ENCODE data around the gene MEIKIN.

Gene MEIKIN

DNA sequence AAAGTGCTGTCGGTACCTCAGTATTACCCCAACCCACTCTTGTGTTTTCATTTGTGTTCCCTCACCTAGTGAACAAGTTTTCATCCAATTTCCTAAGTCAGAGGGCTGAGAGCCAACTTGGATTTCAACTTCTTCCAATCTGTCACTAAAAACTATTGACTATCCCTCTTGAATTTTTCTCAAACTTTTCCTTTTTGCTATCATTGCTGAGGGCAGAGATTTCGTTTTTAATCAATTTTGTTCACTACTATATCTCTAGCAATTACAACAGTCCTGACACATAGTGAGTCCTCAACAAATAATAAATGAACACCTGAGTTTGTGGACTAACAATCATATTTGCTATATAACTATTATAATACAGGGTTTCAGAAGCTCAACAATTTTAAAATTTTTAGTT is 29.0 kb downstream of the MEIKIN start:
- TF ChIP-seq TCF12 (IDR thresholded peaks at IDR 0.05; ENCODE audit: low read depth) (no peak), TEAD4 (IDR thresholded peaks at IDR 0.05) (no peak), TAF1 (IDR thresholded peaks at IDR 0.05; ENCODE audit: low read depth) (no peak), RAD21 (IDR thresholded peaks at IDR 0.05; ENCODE audit: low read depth) (no peak), CEBPB (IDR thresholded peaks at IDR 0.05) (no peak), ZBTB7A (IDR thresholded peaks at IDR 0.05; ENCODE audit: low read depth) (no peak)
- TF ChIP-seq, protein P1, sequence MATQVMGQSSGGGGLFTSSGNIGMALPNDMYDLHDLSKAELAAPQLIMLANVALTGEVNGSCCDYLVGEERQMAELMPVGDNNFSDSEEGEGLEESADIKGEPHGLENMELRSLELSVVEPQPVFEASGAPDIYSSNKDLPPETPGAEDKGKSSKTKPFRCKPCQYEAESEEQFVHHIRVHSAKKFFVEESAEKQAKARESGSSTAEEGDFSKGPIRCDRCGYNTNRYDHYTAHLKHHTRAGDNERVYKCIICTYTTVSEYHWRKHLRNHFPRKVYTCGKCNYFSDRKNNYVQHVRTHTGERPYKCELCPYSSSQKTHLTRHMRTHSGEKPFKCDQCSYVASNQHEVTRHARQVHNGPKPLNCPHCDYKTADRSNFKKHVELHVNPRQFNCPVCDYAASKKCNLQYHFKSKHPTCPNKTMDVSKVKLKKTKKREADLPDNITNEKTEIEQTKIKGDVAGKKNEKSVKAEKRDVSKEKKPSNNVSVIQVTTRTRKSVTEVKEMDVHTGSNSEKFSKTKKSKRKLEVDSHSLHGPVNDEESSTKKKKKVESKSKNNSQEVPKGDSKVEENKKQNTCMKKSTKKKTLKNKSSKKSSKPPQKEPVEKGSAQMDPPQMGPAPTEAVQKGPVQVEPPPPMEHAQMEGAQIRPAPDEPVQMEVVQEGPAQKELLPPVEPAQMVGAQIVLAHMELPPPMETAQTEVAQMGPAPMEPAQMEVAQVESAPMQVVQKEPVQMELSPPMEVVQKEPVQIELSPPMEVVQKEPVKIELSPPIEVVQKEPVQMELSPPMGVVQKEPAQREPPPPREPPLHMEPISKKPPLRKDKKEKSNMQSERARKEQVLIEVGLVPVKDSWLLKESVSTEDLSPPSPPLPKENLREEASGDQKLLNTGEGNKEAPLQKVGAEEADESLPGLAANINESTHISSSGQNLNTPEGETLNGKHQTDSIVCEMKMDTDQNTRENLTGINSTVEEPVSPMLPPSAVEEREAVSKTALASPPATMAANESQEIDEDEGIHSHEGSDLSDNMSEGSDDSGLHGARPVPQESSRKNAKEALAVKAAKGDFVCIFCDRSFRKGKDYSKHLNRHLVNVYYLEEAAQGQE (IDR thresholded peaks at IDR 0.05; ENCODE audit: low read depth), result no peak
- TF ChIP-seq, protein P2, sequence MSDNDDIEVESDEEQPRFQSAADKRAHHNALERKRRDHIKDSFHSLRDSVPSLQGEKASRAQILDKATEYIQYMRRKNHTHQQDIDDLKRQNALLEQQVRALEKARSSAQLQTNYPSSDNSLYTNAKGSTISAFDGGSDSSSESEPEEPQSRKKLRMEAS (IDR thresholded peaks at IDR 0.05), result no peak

DNA sequence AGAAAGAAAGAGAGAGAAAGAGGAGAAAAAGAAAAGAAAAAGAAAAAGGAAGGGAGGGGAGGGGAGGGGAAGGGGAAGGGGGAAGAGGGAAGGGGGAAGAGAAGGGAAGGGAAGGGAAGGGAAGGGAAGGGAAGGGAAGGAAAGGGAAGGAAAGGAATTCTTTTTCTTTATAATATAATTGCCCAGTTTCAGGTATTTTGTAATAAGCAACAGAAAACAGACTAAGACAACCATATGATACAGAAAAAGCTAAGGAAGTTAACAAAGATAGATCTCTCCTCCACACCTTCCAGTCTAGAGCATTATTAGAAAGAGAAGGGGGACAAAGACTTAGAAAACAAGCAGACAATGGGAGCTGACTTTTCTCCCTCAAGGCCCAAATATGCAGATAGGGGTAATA is 31.0 kb downstream of the MEIKIN start:
- TF ChIP-seq YY1 (IDR thresholded peaks at IDR 0.05; ENCODE audit: low read depth) (no peak), TAF1 (IDR thresholded peaks at IDR 0.05; ENCODE audit: low read depth) (no peak), CEBPB (IDR thresholded peaks at IDR 0.05) (no peak), TCF12 (IDR thresholded peaks at IDR 0.05; ENCODE audit: low read depth) (no peak), CREB1 (IDR thresholded peaks at IDR 0.05; ENCODE audit: low read depth) (no peak), EP300 (IDR thresholded peaks at IDR 0.05; ENCODE audit: borderline replicate concordance) (no peak), ZBTB7A (IDR thresholded peaks at IDR 0.05; ENCODE audit: low read depth) (no peak), NFIC (IDR thresholded peaks at IDR 0.05) (no peak), TEAD4 (IDR thresholded peaks at IDR 0.05) (no peak), FOXM1 (IDR thresholded peaks at IDR 0.05; ENCODE audit: borderline replicate concordance, low read depth) (no peak), EGR1 (IDR thresholded peaks at IDR 0.05) (no peak), RAD21 (IDR thresholded peaks at IDR 0.05; ENCODE audit: low read depth) (no peak)
- TF ChIP-seq, protein P1 (IDR thresholded peaks at IDR 0.05; ENCODE audit: low read depth), result no peak
- TF ChIP-seq, protein P3, sequence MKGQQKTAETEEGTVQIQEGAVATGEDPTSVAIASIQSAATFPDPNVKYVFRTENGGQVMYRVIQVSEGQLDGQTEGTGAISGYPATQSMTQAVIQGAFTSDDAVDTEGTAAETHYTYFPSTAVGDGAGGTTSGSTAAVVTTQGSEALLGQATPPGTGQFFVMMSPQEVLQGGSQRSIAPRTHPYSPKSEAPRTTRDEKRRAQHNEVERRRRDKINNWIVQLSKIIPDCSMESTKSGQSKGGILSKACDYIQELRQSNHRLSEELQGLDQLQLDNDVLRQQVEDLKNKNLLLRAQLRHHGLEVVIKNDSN (IDR thresholded peaks at IDR 0.05), result no peak
- TF ChIP-seq, protein P2 (IDR thresholded peaks at IDR 0.05), result no peak

DNA sequence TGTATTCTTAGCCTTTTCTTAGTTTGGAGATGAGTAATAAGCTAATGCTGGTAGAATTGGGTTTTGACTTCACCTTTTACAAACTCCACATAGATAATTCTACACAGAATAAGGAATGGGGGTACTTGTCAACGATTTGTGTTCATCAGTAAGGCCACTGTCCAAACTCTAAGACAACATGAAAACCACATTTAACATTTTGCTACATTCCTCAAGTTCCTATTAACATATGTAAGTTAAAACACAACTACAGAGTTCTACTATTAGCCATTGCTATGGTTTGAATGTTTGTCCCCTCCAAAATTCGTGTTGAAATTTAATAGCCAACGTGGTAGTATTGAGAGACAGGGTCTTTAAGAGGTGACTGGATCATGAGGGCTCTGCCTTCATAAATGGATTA is 31.9 kb downstream of the MEIKIN start:
- TF ChIP-seq TEAD4 (IDR thresholded peaks at IDR 0.05), result no peak
- TF ChIP-seq, protein P1 (IDR thresholded peaks at IDR 0.05; ENCODE audit: low read depth), result no peak
- TF ChIP-seq NFIC (IDR thresholded peaks at IDR 0.05), result no peak
- TF ChIP-seq ZBTB7A (IDR thresholded peaks at IDR 0.05; ENCODE audit: low read depth), result no peak
- TF ChIP-seq FOXM1 (IDR thresholded peaks at IDR 0.05; ENCODE audit: borderline replicate concordance, low read depth), result no peak
- TF ChIP-seq, protein P2 (IDR thresholded peaks at IDR 0.05), result no peak
- no peak for TF ChIP-seq TCF12 (IDR thresholded peaks at IDR 0.05; ENCODE audit: low read depth)
- no peak for TF ChIP-seq EP300 (IDR thresholded peaks at IDR 0.05; ENCODE audit: borderline replicate concordance)
- TF ChIP-seq CEBPB (IDR thresholded peaks at IDR 0.05), result no peak
- TF ChIP-seq, protein P3 (IDR thresholded peaks at IDR 0.05), result no peak
- TF ChIP-seq EGR1 (IDR thresholded peaks at IDR 0.05), result no peak
- TF ChIP-seq YY1 (IDR thresholded peaks at IDR 0.05; ENCODE audit: low read depth), result no peak
- no peak for TF ChIP-seq RAD21 (IDR thresholded peaks at IDR 0.05; ENCODE audit: low read depth)
- TF ChIP-seq CREB1 (IDR thresholded peaks at IDR 0.05; ENCODE audit: low read depth), result no peak
- TF ChIP-seq TAF1 (IDR thresholded peaks at IDR 0.05; ENCODE audit: low read depth), result no peak

DNA sequence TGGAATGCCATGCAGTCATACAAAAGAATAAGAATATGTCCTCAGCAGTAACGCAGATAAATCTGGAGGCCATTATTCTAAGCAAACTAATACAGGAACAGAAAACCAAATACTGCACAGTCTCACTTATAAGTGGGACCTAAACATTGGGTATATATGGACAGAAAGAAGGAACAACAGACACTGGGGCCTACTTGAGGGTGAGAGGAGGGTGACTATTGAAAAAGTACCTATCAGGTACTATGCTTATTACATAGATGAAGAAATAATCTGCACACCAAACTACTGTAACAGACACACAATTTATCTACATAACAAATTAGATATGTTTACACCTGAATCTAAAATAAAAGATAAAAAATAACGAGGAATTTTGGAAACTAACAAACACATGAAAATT is 38.8 kb downstream of the MEIKIN start:
- TF ChIP-seq CEBPB (IDR thresholded peaks at IDR 0.05) (no peak), ZBTB7A (IDR thresholded peaks at IDR 0.05; ENCODE audit: low read depth) (no peak), YY1 (IDR thresholded peaks at IDR 0.05; ENCODE audit: low read depth) (no peak), TAF1 (IDR thresholded peaks at IDR 0.05; ENCODE audit: low read depth) (no peak), FOXM1 (IDR thresholded peaks at IDR 0.05; ENCODE audit: borderline replicate concordance, low read depth) (no peak), TCF12 (IDR thresholded peaks at IDR 0.05; ENCODE audit: low read depth) (no peak)
- TF ChIP-seq, protein P2 (IDR thresholded peaks at IDR 0.05), result no peak
- TF ChIP-seq, protein P1 (IDR thresholded peaks at IDR 0.05; ENCODE audit: low read depth), result no peak

All from Ishikawa (cell line).